ENCODE results near the gene CDADC1.

CDADC1 gene

DNA sequence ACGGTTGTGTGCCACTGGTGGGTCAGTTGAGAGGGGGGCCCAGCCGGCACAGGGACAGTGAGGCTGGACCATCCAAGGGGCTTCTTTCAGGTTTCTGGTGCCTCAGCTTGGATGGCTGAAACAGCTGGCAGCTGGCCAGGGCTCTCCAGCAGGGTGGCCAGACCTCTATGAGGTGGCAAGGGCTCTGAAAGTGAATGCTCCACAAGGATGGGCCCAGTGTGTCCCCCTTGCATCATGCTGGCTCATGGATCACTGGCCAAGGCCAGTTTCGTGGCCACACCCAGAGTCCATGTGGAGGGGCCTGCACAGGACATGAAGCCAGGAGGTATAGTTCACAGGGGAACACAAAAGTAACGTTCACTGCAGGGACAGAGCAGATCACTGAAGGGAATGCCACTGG lies 49.6 kb downstream of the CDADC1 start:
- DNase-seq = no peak

DNA sequence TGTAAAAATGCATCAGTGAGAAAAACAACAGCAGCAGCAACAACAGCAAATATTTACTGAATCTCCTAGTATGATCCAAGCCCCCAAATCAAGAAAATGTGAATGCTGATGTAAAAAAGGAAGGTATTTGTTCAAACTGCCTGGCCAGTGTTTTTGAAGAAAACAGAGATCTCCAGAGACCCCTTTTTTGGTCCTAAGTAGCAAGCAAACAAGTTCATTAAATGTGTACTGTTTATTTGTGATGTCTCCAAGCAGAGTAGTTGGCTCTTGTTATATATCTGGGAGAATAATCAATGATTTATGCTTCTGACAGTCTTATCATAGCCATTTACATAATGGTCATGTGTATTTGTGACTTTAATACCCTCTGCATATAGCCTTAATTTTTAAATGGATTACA lies 50.7 kb downstream of the CDADC1 start:
- no peak for DNase-seq

DNA sequence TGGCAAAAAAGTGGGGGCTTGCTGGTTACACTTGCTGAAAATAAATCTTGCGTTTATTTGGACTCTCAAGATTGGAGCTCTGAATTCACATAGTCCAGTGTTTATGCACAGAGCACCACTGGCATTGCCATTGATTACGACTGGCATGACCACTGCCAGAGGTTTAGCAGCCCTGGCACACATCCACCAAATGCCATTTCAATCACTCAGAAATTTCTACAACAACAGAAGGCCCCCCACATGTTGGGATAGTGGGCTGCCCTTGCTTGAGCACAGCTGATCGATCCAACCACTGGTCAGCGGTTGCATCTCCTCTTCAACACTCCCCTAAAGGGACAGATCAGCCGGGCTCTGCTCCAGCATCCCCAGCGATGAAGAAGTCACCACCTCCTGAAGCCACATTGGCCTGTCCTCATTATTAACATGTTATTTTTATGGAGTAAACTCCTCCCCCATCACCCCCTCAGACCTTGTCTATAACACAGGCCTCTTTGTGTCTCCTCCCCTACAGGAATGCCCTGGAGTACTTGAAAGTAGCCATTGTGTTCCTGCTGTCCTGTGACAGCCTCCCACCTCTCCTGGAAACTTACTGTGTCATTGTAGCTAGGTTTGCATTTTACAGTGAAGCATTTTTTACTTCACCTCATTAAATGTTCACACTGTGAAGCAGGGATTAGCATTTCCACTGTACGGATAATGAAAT lies 51.3 kb downstream of the CDADC1 start:
- DNase-seq = no peak

DNA sequence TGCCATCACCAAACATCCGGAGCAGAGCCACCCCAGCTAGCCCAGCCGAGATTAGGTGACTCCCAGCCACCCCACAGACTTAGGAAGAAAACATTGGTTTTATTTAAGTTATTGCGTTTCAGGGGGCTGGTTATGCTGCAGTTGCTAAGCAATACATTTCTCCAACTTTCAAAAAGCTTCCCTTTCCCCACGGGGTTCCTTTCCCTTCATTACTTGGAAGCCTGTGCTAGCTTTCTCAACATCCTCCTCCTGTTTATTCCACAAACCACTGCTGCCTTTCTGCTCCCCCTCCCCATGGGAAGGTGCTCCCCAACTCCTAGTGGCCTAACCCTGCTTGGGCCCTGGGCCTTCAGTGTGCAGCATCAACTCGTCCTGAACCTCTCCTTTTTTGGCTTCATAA lies 52.6 kb downstream of the CDADC1 start:
- DNase-seq = no peak

DNA sequence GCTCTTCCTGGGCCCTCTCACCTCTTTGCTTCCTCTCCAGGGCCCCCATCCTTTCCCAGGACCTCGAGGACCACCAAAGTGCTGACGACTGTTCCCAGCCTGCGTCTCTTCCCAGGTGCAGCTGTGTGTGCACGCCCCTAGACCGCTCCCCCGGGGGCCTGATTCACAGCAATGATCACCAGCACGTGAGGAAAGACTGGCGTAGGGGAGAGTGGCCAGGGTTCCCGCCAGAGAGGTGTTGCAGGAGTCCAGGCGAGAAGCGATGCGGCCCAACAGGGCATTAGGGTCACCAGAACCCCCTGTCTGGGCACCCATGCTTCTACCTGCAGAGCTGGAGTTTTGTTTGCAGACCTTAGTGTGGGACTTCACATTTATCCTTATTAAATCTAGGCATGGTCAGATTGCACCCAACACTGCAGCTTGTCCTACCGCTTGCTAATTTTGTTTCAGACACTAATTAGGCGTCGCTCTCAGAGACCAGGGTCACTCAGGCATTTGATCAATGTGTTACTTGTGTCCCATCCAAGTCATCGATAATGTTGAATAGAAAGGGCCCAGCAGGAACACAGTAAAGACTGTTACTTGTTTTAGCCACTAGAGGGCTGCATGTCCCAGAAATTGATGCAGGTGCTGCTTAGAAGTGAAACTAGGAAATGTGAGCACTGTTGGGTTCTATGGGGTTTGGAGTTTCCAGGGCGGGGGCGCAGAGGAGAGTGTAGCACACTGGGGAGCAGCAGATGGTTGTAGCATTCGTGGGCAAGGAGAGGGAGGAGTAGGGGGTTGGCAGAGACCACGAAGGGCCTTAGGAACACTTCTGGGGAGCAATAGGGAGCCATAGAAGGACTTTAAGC lies 53.2 kb downstream of the CDADC1 start:
- DNase-seq = peak; percentile 15

DNA sequence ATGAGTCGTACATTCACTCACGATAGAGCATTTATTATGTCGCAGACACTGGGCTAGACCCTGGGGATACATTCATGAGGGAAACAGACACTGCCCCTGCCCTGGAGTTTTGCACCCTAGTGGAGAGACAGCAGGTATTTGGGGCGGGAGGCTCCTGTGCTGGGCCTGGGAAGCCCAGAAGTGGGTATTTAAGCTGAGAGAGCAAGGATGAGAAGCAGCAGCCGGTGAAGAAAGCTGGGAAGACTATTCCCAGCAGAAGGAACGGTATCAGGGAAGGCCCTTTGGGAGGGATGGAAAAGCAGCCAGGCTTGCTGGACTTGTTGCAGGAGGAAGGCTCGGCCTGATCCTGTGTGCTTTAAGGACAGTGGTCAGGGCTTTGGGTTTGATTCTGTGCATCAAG lies 54.5 kb downstream of the CDADC1 start:
- no peak for DNase-seq

DNA sequence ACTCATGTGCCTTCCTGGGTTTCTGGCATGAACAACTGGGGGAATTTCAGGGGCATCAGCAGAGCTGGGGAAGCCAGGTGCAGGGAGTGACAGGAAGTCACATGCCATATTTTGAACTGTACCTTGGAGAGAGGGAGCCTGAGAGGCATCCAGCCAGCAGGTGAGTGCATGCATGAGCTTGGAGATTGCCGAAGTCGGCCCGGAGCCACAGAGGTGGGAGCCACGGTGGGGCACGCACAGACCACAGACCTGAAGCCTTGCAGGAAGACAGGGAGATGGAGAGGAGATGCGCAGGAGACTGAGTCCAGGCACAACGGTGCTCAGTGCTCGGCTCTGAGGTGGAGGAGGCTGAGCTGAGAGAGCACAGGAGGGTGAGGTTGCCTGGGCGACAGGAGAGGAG lies 55.1 kb downstream of the CDADC1 start:
- DNase-seq = peak; percentile 21

DNA sequence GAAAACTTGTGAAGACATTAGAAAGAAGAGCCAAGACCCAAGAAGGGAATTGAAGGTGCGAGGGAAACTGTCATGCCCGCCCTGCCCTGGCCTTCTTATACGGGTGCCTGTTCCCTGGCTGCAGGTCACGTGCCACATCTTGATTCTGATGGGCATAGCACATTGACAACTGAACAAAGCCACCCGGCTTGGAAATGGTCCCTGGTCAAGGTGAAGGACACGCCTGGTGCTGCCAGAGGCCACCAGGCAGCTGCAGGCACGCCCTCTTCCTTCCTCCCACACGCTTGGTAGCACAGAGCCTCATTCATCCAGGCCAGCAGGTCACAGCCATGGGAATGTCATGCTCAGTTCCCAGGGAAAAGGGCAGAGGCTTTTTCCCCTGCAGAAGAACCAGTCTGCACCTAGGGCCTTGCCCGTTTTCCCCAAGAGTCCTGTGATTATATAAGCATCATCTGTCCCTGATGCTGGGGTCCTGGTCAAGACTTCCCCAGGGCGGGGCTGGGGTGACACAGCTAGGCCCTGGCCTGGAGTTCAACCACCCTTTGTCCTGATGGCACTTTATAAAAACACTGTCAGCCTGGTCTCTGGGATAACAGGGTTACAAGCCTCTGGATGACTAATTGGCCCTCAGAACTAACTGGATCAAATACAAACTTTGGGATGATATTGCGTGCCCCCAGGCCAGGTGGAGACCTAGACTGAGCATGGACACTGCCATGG lies 56.0 kb downstream of the CDADC1 start:
- DNase-seq = no peak

DNA sequence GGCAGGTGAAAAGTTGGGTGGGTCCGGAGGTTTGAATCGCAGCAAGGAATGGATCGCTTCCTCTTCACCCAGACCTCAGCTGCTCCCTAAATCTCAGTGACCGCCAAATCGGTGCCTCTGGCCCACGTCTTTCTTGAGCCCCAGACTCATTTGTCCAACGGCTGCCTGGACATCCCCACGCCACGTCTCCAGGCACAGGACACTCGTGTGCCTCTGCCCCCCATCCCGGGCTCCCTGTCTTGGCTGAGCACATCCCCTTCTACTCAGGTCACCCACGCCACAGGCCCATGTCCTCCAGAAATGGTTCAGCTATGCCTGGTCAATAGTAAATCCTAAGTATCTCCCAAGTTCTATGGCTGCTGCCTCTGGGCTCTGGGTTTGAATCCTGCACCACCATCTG lies 56.6 kb downstream of the CDADC1 start:
- no peak for DNase-seq

DNA sequence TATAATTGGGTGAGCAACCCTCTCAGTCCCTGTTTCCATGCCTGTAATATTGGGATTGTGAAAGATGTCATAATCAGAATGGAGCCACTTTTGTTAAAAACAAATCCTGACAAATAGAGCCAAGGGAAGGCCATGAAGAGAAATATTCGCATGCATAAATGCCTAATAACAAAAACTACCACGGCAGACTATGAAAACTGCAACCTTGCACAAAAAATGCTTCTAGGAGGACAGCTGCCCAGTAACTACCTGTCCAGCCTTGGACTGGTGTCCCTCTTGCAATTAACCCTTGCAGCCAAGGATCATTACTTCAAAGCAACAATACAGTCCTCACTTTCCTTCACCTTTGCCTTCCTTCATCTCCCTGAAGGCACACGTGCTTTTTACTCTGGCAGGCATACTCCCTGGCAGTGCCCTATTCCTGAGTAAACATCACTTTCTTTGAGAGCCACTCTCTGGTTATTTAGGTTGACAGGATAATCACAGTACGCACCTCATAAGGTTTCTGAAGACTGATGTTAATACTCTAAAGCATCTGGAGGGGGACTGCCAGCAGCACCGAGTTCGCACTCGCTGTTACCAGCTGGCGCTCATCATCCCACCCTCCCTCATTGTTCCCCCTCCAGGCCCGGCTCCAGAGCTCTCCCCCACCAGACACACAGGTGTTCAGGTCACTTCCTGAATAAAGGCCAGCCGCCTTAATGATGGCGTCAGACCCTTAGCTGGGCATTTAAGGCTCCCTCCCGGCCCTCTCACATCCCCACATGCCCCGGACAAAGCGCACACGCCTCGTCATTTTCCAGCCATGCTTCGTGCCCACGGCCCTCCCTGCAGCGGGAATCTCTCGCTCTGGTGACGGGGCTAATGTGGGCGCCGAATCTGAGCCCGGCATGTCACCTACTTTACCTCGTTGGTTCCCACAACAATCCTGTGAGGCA lies 57.3 kb downstream of the CDADC1 start:
- DNase-seq = peak; percentile 69

DNA sequence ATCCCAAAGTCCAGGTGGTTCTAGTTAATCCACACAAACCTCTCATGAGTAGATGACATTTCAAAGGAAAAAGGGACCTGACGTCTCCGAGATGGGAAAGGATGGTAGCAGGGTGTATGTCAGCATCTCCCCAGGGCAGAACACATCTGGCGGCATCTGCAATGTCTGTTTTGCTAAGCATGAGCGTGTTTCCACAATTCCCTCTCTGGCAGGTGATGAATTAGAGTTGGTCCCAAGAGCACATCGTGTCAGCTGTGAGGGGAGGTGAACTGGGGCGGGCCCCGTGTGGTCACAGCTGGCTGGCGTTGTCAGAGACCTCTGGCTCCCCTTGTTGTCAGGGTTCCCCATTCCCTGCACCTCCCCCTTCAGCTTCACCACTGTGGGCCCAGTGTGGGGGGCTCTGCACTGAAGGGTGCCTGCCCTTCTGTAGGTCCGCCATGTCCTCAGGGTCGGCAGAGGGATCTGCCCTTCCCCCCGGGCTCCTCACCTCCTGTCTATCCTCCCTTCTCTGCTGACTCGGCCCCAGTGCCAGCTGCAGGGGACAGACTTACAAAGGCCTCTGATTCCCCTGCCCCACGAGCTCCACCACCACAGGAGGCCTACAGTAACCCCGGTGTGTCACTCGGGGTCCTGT lies 58.2 kb downstream of the CDADC1 start:
- DNase-seq = no peak

DNA sequence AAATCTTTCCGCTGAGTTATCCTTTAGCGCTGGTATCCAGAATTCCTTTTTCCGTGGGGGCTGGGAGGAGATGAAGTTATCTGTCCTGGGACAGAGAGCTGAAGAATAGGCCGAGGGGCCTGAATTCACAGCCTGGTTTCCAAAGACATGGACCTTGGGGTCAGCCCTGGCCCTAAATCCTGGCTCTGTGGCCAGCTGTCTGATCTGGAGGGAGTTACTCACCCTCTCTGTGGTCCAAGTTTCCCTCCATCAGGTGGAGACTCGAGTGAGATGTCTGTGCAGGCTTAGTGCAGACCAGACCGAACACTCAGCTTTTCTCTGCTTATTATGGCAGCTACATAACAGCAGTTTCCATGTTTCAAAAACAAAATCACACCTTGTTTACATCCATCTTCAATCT lies 59.6 kb downstream of the CDADC1 start:
- no peak for DNase-seq

DNA sequence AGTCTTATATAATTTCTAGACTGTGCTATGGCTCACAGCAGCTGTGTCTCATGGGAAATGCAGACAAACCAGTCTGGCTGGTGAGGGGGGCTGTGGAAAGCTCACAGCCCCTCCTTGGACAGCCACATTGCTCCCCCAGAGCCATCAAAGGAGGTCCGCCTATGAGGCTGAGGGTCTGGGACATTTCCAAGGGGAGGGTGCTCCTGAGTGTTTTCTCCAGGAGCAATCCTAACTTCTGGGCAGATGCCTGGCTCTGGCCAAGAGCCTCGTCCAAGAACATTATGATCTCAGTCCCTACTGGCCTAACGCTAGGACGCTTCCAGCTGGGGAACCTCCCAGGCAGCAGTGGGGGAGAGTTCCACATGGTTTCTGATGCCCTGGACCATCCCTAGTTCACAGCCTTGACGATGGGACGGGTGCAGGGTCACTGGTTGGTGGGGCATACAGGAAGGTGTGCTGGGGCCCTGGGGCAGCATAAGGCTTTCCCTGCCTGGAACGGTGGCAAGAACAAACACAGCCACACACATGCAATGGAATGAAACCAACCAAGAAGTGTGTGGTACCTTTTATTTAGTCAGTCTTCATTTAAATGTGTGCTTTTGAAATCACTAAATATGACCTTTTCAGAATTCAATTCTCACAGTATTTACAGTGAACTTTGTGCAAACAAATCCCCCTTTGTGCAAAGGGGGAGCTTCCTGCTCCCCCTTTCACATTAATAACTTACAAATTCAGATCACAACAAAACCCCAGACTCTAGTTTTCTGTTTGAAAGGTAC lies 60.6 kb downstream of the CDADC1 start:
- no peak for DNase-seq

DNA sequence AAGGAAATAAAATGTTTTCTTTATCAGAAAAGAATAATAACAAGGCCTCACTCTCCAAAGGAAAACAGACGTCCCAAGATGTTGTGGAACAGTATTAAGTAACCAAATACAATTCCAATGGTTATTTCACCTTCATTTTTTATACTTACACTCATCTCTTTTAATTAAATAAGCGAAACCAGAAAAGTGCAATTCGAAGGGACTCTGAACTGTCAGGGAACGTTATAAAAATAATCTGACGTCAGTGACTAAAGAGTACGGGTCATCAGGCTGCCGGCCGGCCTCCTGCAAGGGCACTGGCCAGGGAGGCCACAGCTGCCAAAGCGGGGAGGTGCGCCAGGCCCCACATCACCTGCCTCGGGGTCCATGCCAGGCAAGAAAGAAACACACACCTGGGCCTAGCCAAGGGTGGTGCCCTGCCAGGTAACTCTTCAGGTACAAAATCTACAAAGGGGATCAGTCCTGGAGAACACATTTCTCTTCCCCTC lies 61.2 kb downstream of the CDADC1 start:
- no peak for DNase-seq

DNA sequence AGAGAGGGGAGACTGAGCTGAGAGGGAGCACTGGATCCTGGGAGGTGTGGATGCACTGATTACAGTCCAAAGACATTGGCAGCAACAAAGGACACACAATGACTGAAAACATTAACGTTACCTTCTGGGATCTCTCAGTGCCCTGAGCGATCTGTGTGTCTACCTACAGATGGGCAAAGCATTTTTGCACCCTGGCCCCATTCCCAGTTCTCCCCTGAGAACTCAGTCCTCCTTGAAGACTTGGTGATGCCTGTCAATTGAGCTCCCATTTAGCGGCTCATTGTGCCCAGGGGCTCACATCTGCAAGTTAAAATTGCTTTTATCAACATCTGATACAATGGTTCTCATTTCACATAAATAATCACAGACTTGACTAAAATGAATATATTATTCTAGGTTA lies 62.5 kb downstream of the CDADC1 start:
- DNase-seq = no peak

DNA sequence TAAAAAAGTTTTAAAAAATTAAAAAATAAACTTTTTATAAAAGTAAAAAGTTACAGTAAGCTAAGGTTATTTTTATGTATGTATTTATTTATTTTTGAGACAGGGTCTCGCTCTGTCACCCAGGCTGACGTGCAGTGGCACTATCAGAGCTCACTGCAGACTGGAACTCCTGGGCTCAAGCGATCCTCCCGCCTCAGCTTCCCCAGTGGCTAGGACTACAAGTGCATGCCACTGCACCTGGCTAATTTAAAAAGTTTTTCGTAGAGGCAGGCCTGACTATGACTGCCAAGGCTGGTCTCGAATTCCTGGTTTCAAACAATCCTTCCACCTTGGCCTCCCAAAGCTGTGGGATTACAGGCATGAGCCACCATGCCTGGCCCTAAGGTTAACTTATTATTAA lies 64.1 kb downstream of the CDADC1 start:
- no peak for DNase-seq

DNA sequence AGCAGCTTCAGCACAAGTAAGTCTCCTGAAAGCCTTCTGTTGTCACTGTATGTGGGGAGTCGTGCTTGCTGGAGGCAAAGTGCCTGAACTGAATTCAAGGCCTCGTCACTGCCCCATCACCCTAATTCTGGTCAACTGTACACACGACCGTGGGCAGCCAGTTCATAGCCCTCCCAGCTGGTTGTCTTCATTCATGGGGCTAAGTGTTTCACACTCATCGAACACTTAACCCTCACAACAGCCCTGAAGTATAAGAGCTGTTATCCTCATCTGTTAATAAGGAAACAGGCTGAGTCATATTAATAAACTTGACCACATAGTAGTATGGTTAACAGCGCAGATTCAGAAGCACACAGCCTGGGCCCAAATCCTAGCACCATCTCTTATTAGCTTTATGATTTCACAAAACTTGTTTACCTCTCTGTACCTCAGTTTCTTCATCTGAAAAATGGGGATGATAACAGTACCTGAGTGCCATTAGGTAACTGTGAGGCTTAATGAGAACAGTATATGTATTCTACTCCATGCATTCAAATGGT lies 66.7 kb downstream of the CDADC1 start:
- DNase-seq = no peak

DNA sequence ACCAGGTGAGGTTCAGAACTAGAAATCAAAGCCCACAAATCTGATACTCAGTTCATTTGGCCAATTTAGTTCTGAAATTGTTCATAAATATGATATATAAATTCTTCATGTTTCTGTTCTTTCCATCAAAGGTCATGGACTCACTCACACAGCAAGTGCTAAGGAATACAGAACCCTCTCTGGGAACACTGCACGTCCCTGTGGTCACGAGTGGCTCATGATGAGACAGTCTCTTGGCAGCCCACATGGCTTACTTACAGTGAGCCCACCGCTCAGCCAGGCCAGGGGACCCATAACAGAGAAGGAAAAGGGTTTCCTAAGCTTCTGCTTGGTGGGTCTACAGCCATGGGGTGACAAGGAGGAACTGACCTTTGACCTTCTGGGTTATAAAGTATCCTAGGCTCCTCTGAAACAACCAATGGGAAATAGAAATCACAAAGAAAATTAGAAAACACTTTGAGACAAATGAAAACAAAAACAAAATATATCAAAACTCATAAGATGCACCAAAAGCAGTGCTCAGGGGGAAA lies 67.4 kb downstream of the CDADC1 start:
- DNase-seq = no peak

DNA sequence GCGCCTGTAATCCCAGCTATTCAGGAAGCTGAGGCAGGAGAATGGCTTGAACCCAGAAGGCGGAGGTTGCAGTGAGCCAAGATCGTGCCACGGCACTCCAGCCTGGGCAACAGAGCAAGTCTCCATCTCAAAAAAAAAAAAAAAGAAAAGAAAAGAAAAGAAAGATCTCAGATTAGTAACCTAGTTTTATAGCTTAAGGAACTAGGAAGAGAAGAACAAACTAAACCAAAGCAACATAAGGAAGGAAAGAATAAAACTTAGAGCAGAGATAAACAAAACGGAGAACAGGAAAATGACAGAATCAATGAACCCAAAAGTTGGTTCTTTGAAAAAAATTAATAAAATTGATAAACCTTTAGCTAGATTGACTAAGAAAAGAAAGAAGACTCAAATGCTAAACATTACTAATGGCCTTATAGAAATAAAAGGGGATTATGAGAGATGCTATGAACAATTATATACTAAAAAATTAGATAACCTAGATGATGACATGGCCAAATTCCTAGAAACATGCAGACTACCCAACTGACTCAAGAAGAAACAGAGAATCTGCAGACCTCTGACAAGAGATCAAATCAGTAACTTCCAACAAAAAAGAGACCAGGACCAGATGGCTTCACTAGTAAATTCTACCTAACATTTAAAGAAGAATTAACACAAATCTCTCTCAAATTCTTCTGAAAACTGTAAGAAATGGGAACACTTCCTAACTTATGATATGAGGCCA lies 68.2 kb downstream of the CDADC1 start:
- no peak for DNase-seq

DNA sequence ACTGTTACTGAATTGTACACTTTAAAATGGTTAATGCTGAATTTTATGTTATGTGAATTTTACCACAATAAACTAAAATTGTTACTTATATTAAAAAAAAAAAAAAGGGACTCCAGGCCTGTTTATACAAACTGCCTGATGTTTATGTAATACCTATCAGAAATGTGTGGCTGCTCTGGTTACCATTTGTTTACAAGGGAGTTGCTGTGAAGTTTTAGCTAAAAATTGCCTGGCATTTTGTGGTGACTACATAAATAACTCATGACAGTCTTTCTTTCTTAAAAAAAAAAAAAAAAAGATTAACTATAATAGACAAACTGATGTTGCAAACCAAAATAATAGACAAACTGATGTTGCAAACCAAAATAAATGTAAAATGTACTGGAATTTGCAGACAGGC lies 71.8 kb downstream of the CDADC1 start:
- DNase-seq = no peak
